Activated T-helper 9 cell treated with anti-CD3 and anti-CD28 coated beads, Interleukin-2, amount 50 U/mL, for 16 hours (primary cell): Measurements from ENCODE around the gene NEK10.

Source experiments
- DNase-seq: peaks from one replicate; pipeline ENCODE4 v3.0.0-alpha.2; 2020; ENCODE audit warnings: low read depth

The NEK10 gene

DNA sequence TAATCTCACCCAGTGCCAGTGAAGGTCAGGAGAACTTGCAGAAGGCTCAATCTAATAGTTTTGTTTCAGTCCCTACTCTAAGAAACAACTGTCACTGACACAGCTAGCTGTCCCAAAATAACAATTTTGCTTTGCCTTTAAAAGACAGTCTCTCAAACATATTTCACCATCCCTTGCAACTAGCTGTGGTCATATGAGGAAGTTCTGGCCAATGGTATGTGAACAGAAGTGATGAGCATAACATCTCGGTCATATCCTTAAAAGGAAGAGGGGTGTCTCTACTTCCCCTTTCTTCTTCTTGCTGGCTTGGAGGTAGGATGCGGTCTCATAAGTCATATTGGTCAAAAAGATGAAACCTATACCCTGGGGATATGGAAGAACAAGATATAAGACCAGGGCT, 198.1 kb downstream of the NEK10 start:
- DNase-seq = no peak

DNA sequence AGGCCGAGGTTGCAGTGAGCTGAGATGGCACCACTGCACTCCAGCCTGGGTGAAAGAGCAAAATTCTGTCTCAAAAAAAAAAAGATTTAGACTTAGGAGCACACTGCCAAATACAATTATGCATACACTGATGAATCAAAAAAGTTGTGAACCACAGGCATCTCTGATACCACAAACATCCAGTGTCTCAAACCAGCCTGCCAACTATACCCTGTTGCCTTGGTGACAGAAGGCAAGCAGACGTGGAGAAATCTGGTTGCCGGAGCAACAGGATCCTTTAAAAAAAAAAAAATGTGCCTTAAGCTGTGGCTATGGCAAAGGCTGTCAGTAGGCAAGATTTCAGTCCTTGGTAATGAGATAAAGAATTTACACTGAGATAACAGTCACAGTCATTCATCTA, 202.3 kb downstream of the NEK10 start:
- DNase-seq = no peak

DNA sequence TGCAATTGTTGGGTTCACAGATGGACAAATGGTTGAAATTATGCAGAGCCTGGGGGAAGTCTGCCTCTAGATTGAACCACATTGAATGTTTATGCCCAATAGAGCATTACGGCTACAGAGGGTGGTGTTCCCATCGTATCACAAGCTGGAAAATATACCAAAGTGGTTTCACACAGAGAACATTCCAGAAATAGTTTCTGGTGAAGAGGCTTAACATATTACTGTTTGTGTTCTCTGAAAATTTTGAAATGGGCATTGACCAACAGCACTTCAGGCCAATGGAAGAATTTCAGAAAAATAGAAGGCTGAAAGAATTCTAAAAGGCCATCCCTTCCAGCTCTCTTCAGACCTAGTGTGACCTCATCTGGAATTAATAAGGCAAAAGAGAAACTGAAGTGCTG, 203.9 kb downstream of the NEK10 start:
- DNase-seq = no peak

DNA sequence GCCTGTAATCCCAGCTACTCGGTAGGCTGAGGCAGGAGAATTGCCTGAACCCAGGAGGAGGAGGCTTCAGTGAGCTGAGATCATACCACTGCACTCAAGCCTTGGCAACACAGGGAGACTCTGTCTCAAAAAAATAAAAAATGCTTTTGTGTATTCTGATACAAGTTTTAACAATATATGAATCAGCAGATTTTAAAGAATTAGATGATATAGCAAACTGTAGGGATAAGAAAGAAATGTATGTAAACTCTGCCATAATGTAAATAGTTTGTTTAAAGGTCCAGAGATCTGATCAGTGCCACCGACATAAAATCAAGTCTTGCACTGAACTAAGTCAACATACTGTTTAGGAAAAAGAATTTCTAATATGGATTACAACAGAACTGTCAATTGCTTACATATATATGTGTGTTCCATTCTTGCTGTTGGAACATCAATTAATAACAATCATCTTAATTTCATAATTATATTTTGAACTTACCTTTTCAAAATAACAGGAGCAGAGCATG, 208.3 kb downstream of the NEK10 start:
- DNase-seq = no peak

DNA sequence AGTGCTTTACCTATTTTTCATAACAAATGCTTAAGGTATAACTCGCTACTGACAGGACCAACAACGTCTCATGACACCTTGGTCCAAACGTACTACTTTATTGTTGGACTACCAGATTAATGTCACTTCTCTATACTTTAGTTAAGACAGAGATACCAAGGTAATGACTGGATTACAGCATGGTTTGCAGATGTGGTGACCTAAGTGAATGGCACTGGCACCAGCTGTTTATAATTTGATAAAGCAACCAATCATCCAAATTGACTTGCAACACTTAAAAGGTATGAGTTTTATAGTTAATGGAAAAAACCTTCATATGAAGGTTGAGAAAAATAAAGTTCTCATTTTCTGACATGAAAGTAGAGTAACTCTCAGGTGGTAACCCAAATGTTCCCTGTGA, 209.0 kb downstream of the NEK10 start:
- DNase-seq = no peak

DNA sequence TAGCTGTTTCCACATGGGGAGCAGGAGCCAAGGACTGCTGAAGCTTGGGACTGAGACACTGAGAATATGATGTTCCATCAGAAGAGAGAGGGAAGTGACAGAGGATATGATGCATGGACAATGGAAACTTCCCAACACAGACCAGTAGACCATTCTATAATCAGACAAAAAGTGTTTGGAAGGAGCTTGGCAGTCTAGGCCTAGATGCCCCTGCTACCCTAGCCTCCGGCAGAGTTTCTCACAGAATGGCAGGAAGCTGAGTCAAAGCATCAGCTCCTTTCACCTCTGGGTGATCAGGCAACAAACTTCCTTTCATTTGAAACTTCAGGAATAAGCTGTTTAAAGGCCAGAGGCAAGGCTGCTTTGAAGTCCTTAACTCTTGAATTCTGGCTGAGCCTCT, 222.0 kb downstream of the NEK10 start:
- no peak for DNase-seq

DNA sequence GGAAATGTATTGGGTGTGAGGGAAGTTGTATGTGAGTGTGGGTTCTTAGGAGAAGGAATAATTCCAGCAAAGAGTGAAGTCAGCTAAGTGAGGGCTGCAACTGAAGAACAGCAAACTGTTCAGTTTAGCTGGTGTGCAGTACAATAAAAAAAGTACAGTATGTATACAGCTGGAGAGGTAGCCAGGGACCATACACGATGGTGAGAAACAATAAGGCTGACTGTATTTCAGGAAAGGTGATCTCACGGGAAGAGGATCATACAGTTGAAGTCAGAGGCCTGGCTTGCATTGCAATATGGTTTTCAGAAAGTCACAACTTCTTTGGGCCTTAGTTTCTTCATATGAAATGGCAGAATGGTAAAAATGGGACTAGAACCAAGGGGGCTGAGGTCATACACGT, 222.4 kb downstream of the NEK10 start:
- DNase-seq = no peak

DNA sequence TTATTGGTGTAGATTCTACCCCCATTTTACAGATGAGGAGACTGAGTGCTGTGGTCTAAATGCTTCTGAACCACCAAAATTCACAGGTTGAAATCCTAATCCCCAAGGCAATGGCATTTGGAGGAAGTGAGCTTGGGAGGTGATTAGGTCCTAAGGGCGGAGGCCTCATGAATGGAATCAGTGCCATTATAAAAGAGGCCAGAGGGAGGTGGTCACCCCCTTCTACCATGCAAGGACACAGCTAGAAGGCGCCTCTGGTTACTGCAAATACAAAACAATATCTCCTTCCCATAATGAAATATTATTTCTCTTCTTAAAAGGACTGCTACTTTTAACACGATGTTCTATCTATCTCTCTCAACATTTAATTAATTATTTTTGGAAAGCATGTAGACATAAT, 223.5 kb downstream of the NEK10 start:
- no peak for DNase-seq

DNA sequence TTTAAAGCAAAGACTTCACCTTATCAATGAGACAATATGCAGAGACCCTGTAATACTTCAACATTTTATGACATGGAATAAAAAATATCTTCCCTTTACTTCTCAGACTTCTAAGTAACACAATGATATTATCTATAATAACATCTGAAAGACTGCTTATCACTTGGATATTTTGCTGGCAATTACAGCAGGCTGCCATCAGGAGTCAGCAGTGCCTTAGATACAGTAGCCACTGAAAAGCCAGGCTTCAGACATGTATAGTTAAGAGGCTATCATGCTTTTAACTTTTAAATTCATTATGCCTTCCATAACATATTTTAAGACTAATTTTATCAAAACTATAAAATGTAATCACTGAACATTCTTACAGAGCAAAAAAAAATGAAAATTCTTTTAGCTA, 227.5 kb downstream of the NEK10 start:
- no peak for DNase-seq

DNA sequence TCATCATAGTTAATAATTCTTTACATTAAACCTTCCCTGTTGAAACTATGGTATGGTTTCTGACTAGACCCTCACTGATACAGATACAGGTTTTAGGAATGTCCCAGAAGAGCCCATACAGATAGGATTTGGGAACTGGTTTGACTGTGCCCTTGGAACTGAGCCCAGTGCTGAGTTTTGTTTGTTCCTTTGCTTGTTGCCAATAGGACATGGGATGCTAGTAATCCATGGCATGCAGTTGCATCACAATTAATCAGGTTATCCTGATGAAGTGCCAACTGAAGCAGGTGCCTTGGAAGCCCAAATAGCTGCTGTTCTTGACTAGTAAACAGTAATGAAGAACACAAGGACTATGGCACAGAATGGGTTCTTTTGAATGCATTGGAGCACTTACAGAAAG, 230.6 kb downstream of the NEK10 start:
- DNase-seq = no peak

DNA sequence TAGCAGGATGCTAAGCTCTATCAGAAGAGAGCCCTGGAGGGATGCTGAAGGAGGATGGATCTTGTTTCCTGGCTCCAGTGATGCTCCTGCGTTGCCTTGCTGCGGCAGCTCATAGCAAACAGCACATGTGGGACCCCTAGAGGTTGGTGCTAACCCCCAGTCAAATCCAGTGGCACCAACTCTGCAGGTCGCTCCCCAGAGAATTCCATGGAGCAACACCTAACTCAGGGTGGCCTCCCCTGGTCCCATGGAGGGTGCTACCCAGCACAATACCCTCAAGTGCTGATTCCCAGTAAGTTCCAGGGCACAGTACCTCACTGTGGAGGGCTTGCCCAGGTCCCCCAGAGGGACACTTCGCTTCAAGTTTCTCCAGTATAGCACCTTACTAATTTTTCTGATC, 231.2 kb downstream of the NEK10 start:
- no peak for DNase-seq

DNA sequence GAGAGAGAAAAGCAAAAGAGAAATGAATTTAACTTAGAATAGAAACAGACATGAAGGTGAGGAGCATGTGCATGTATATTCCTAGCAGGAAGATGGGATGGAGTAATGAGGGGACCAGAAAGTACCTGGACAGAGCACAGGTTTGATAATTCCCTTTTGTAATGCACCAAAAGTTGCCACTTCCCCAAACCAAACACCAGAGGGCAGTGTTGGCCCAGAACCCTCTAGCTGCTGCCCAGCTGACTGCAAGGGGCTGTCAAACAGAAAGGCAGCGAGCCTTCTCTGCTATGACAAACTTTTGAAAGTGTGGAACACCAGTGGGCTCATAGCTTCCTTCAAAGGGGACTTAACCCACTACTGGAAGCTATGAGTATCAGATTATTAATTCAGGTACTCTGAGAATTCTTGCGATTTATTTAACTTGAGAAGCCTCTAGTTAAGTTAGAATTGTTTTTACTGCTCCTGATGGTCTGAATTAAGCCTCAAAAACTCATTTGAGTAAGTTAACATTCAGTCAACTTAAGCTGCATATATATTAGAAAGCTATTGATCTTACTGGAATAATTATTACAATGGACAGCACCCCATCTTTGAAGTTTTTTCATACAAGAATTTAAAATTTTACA, 234.9 kb downstream of the NEK10 start:
- peak; percentile 38 for DNase-seq

DNA sequence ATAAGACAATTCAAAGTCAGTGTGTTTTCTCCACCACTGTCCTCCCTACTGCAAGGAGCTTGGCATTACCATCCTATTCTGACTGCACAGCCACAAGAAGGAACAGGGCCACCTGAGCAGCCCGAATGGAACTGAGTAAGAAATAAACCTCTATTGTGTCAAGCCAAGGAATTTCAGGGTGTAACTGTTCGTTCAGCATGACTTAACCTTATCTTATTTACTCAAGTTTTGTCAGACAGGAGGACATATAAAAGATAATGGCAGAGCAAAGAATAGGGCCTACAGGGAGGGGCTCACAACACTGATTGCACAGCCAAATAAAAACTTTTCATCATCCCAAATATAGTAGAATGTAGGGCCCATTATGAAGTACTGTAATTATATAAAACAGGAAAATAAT, 236.1 kb downstream of the NEK10 start:
- DNase-seq = no peak

DNA sequence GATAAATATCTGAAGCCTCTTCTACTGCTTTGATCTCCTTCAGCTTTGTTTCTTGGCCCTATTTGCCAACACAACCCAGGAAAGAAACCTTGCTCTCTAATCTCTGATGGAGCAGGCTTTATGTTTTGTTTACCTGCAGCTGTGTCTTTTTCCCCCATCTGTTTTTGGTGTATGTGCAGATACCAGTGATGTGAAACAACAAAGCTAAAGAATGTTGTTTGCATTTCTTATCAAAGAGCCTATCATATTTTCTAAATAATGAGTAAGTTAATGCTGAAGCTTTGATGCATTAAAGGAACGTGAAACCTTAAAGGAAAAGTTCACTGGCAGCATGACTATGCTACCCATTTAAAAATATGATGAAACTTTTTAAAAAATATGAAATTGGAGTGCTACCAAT, 238.4 kb downstream of the NEK10 start:
- DNase-seq = no peak

DNA sequence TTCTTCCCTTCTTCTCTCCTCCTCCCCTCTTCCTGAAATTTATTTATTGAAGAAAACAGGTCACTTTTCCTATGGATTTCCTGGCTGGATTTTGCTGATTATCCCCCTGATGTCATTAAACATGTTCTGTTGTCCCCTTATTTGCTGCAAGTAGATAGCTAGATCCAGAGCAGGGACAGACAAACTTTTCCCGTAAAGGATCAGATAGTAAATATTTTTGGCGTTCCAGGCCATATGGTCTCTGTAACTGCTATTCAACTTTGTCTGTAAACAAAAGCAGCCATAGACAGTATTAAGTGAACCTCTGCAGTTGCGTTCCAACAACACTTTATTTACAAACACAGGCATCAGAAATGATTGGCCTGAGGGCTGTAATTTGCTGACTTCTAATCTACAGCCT, 241.3 kb downstream of the NEK10 start:
- DNase-seq = no peak

DNA sequence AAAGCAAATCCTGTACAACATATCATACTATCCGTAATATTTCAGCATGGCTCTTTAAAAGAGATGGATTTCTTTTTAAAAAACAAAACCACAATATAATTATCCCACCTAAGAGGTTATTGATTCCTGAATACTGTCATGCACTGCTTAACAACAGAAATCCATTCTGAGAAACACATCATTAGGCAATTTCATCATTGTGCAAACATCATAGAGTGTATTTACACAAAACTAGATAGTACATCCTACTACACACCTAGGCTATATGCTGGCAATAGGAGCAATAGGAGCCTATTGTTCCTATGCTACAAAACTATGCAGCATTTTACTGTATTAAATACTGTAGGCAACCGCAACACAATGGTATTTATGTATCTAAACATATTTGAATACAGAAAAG, 242.0 kb downstream of the NEK10 start:
- DNase-seq = no peak

DNA sequence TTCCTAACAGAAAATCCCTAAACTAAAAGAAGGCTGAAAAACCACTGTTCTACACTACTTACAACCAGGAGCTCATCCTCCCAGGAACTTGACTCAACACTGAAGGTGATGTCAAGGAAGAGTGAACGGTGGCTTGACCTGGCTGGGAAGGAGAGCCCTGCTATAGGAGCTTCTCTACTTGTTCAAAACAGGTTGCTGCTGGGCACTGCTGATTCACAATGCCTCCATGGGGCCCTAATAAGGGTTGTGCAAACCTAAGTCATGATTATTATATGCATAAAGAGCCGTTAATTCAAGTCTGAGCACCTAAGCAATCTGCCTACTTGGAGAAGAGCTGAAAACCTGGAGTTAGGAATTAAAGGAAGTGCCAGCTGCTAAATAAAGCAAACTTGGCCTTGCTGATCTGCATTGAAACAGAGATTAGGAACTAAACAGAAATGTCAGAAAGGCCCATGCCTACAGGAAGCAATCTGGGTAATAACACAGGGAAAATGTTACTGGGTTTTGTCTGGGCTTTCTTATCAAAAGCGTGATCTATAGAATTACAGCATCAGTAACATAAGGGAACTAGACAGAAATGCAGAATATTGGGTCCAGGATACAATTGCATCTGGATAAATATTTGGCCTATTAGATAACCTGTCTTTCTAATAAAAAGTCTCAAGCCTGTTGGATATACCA, 243.2 kb downstream of the NEK10 start:
- DNase-seq = no peak

DNA sequence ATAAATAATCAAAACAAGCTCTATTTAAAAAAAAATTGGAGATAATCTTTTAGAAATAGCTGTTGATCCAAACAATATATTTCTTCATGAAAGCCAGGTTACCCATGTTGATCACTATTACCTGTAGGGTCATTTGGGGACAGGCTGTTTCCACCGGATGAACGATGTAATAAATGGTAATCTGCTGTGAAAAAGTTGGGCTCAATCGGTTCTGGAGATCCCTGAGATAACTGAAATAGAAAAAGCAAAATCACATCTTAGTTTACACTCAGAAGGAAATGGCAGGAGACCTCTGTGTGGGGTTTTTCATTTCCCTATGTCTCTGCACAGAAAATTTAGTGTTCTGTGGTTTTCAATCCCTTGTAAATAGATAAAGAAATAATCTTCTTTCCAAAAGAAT, 249.5 kb downstream of the NEK10 start:
- no peak for DNase-seq

DNA sequence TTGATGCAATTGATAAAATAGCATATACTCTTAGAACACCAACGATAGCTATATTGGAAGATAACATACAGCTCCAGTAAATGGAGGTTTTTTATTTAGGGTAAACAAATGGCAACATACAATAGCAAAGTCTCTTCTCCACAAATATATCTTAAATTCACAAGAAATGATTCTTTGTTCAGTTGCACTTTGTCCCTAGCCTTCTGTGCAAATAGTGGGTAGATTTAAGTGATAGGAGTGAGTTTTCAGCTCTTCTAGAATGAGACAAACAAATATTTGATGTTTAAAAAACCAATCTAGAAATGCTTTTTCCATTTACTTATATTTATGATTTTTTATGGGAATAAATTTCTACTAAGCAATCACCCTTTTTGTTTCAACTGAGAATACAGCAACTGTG, 253.8 kb downstream of the NEK10 start:
- DNase-seq = no peak

DNA sequence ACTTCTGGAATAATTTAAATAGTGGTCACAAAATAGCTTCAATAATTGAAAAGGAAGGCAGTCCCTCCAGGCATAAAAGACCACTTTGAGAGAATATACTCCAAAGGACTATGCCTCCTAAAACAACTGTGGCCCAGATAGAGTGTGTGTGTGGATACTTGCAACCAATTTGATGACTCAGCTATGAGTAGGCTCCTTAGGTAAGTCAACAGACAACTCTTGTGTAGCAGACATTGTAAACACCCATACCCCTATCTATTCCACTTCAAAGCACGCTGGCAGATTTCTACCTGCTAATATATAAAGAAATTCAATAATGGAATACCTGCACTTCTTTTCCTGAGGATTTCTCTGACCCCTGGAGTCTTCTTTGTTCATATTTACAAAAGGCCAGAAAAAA, 254.5 kb downstream of the NEK10 start:
- no peak for DNase-seq

DNA sequence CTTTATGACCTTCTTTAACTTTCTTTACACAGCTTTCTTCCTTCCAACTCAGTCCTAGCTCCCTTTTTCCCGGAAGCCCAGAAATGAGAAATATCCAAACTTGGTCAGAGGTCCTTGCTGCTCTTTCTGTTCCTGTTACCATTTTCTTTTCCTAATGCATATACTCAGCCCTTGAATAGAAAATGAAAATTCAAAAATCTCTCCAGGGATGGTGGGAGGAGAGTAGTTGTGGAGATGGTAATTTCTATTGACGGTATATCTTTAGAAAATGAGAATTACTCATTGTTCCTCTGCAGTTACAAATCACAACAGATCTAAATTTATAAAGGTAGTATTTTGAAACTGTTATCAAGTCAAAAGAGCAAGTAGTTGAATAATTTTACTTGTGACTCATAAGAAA, 255.1 kb downstream of the NEK10 start:
- DNase-seq = no peak

DNA sequence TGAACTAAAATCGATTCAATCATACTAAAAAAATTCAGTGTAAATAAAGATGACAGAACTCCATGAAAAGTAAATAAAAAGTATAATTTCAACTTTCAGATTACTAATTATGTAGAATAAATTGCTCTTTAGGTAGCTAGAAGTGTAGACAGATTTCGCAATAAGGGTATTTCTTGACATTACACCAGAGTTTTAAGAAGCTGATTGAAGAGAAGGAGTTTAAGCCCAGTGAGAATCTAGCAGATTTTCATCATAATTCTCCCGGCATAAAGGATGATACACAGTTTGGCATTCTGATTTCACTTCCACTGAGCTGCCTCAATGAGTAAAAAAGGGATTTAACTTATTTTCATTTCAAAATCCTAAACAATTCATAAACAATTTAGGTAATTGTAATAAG, 259.2 kb downstream of the NEK10 start:
- no peak for DNase-seq

DNA sequence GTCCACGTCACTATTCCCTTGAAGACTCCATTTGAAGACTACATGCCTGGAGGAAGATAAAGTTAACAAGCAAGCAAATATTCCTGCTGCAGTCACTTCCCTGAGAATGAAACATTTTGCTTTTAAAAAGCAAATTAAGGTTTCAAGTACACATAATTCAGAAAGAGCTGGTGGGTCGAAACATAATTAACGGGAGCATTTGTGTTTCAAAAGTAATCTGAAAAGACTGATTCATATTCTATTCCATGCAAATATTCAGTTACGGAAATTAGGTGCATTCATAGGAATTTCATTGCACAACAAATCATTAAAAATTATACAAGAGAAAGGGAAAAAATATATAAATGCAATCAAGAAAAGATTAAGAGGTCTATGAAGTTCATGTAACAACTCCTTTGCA, 260.9 kb downstream of the NEK10 start:
- DNase-seq = no peak

DNA sequence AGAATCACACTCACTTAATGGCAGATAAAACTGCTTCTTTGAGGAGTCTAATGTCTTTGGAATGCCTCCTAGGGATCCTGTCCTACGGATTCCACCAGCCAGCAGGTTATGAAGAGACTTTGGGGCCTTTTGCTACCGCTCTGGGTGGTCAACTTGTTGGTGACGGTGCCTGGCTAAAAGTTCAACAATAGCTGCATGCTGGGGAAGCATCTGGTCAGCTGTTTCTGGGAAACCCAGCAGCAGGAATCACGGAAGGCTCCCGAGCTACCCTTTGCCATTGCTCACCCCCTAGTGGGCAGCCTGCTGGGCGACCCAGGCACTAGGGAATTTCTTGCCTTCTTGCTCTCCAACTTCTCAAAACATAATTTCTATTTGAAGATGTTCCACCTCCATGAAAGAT, 263.3 kb downstream of the NEK10 start:
- no peak for DNase-seq
